GM15510 (cell line): ENCODE measurements around the gene PPP1R15B.

ENCODE experiments used
- POLR2A ChIP-seq: IDR thresholded peaks from 3 replicates; pipeline ENCODE4 v1.6.1; 2011; ENCODE audit warnings: borderline replicate concordance; ENCODE audit not compliant: insufficient read length; ENCODE audit errors: extremely low read depth

The PPP1R15B gene

DNA sequence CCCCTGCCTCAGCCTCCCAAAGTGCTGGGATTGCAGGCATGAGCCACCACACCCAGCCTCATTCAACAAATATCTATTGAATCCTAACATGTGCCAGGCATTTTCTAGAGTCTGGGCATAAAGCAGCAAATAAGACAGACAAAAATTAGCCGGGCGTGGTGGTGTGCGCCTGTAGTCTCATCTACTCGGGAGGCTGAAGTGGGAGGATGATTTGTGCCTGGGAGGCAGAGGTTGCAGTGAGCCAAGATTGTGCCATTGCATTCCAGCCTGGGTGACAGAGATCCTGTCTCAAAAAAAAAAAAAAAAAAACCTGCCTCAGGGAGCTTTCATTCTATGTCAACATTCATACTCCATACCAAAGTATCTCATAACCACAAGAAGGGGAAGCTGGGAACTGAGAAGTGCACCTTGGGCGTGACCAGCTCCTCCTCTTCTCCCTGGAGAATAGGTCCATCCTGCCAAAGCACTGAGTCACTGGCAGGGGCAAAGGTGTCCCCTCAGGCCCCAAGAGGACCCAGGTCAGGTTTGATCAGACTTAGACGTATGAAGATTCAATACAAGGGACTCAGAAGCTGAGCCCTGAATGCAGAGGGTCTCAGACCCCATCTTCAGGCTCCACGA, 36.8 kb upstream of the PPP1R15B start:
- TF ChIP-seq POLR2A = no peak

DNA sequence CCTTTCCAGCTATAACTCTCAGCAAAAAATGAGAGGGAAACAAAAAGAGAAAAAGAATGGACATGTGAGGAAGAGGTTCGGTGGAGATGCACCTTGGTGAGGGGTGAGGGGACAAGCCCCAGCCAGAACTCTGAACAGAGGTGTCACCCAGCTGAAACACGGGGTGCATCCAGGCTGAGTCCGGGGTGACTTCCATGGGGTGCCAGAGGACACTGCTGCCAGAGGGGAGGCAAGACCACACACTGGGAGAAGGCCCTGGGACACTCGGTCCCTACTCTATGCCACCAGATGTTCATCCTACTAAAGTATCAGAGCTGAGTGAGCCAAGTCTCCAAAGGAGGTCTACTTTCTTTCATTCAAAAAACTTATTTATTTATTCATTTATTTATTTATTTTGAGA, 36.1 kb upstream of the PPP1R15B start:
- TF ChIP-seq POLR2A = no peak

DNA sequence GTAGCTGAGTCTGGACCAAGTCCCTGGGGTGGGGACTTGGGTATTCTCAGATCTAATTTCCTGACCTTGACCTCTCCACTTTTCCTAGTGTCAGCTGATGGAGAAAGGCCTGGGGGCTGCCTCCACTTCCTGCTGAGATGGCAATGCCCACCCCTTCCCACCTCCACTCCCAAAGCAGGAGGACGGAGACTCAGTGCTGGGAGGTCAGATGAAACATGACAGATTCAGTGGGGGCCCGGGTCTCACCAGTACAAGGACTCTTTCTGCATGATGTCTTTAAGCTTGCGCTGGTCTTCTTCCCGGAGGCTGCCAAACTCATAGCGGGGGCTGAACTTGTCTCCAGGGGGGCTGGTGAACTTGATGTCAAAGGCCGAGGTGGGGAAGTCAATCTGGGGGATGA, 35.6 kb upstream of the PPP1R15B start:
- no peak for TF ChIP-seq POLR2A

DNA sequence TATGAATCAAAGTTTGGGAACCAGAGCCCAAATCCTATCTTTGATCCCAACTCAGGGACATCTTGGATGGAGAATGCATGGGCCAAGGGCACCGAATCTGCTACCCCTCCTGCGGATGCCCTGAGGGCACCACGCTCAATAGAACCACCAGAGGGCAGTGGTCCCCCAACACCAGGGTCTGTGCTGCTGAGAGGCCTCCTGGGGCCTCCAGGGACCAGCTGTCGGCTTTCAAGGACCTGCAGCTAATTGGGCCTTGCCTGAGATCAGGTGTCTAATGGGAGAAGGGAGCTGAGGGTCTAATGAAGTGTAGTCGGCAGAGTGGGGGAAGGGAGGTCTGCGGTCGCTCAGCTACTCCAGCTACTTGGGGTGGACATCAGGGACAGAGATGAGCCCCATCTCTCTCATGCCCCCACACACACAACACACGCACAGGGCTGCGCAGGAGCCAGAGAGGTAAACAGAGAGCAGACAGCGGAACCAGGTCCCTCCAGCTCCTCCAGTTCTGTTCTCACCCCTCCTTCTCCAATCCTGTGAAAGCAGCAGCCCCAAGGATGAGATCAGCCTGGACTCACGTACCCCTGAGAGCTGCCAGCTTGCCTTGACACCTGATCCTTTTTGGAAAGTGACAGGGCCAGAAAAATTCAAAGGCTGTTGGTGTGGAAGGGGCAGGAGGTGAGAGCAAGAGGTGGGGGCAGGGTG, 34.9 kb upstream of the PPP1R15B start:
- TF ChIP-seq POLR2A = no peak

DNA sequence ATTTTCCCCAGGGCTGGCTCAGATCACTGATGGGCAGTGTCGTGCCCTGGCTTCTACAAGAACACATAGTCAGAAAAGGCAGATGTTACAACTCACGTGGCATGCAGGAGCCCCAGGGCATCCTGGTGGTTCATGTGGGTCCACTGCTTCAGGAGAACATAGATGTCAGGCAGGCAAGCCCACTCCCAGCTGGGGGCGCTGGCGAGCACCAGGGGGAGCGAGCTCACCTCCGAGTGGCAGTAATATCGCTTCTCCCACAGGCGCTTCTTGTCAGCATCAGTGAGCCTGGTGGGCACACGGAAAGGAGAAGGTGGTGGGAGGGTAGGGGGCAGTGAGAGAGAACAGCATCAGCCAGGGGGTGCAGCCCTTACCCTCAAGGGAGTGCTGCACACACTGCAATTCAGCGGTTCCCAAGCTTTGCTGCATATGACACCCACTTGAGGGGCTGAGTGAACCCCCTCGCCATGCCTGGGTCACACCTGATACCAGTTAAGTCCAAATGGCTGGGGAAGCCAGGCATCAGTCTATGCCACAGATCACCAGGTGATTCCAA, 34.3 kb upstream of the PPP1R15B start:
- TF ChIP-seq POLR2A = no peak

DNA sequence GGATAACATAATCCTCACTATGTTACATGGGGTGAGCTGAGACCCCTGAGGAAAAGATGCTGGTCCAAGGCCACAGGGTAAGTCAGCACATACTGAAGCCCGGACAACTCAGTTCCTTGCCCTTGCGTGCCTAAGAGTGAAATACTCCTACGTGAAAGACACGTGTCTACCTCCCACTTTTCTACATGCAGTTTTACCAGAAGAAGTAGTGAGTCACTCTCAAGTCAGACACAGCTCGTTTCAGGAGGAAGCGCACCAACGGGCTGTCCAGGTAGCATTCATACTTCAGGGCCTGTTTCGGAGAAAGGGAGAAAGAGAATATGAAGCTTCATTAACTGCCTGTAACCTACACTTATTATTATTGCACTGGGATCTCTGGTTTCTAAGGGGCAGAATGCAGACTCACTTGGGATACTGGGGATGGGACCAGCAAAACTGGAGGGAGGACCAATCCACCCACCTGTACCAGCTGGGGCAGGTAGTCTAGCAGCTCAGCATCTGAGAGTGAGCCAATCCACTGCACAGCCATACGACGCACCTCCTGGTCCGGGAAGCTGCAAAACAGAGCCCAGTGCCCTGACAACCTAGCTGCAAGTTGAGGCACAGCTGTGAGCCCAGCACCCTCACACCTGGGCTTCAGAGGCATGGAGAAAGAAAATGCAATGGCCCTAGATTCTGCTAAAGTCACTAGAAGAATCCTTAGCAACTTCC, 32.4 kb upstream of the PPP1R15B start:
- TF ChIP-seq POLR2A = no peak

DNA sequence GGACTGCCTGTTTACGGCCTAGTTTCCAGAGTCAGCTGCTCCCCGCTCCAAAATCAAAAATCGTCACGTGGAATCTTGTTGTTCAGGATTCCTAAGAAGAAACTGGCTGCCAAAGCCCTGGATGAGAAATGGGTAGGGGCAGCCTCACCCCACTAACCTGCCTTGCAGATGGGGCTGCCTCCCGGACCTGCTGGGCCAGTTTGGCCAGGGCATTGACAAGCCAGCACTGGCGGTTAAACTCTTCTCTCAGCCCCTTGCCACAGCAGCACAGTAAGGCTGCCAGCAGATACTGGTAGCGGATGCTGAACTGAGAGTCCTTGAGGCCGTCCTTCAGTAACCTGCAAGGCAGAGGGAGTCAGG, 31.6 kb upstream of the PPP1R15B start:
- TF ChIP-seq POLR2A = no peak

DNA sequence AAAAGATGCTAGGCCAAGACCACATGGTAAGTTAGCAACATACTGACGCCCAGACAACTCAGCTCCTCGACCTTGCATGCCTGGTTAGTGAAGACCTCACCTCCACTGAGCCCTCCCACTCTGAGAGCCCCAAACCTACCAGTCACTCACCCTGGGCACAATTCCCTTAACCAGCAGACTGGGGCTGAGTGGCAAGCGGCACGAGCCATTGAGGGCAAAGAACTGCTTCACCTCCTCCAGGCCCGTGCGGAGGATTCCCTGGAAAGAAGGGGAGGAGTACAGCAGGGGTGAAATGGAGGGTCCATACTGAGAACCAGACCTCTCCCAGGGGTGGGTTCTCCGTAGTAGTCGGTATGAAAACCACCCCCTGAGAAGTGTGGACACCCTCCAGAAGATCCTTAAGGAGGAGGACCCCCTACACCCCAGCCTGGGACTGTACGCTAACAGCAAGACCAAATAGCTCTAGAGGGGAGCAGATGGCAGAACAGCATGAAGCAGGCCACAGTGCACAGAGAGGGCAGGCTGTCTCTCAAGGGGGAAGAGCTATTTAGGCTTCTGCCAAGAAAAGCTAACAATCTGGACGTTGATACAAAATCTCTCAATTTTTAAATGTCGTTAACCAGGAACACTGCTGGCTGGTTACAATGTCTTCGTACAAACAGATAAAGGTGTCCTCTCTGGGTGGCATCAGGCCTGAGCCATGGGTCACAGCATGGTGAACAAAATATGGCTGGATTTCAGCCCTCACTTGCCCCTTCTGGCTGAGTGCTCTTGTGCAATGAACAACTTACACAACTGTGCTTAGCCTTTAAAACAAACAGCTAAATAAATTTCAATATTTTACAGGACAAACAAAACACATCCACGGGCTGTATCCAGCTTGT, 31.0 kb upstream of the PPP1R15B start:
- TF ChIP-seq POLR2A = no peak

DNA sequence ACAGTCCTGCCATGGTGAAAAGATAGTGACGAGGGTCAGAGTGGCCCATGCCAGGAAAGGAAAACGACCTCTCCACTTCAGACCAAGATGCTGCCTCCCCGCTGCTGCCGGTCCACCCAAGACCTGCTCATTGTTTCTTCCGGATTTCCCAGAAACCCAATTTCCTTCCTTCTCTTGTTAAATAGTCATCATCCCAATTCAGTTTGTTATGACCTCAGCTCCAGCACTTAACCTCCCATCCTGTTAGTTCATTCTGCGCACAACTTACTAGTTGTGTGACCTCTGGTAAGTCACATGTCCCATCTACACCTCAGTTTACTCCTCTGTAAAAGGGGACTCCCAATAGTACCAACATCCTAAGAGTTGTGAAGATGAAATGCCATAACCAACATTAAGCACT, 29.9 kb upstream of the PPP1R15B start:
- TF ChIP-seq POLR2A = no peak

DNA sequence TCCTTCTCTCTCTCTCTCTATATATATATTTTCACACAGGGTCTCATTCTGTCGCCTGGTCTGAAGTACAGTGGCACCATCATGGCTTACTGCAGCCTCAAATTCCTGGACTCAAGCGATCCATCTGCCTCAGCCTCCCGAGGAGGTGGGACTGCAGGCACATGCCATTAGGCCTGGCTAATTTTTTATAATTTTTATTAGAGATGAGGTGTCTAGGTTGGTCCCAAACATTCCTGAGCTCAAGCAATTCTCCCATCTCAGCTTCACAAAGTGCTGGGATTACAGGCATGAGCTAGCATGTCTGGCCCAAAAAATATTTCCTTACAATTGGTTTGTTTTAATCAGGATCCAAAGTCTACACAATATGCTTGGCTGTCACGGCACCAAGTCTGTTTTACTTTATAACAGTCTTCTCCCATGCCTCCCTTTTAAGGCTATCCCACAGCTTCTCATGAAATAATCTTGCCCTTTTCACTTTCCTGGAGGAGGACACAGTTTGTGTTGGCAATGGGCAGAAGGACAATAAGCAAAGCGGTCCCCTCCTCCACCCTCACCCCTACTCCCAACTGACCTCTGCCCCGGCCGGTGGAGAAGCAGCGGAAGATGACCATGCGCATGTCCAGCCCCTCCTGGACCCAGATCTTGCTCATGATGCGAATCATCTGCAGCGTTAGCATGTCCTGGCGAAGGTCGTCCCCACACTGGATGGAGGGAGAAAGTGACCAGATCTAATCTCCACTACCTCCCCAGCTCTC, 28.2 kb upstream of the PPP1R15B start:
- TF ChIP-seq POLR2A = no peak

DNA sequence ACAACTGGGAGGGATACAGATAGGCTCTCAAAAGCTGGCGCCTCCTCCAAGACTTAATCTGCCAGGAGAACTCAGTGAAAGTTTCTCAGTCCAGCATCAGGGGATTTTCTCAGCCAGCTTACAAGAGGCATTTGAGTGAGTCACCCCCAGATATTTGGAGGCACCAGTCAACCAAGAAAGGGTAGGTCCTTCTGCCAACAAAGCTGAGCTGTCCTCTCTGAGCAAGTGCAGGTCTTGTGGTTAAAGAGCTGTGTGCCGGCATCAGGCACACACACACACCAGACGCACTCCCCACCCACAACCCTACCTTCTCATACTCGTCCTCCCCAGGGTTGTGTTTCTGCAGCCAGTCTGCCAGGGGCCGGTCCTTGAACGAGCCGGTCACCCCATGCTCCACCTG, 27.0 kb upstream of the PPP1R15B start:
- TF ChIP-seq POLR2A = no peak

DNA sequence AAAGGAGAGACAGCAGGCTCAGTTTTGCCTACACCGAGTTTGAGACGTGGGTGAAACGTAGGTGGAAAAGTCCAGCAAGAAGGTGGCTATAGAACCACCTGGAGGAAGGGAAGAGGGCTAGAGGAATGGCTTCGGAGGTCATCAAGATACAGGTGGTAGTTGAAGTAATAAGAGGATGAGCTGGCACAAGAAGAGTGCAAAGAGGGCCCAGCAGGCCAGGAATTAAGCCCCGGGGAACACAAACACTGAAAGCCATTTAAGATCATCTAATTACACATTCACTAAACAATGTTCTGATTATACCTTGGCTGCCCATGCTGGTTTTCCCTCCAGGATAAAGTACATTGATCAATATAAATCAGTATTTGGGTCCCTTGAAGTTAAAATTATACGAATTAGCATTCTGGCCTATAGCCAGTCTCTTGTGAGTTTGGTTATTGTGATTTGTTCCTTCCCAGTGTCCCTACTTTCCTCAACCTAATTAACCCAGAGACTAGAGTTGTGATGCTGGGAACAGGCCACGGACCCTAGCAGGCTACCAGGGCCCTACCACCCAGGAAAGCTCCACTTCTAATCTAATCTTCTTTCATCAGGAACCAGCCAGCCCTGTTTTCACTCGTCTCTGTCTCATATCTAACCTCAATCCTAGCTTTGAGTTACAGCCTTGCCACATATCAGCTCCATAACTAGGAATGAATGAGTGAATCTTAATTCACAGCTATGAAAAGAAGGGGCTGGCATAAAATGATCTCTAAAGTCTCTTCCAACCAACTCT, 26.4 kb upstream of the PPP1R15B start:
- TF ChIP-seq POLR2A = no peak

DNA sequence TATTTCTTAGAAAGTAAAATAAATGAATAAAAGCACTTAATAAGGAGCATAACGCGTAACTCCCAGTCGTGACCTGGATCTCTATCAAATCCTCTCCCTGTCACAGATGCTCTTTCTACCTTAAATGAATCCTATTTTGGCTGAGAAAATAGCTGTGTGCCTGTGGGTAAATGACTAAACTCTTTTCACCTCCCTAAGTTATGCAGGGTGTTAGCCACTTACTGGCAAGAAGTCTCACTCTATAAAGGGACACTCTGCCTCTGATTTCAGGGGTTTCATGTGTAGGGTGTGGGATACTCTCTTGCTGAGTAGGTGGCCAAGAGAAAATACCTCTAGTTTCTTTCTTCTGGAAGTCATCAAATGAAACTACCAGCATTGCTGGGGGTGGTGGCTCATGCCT, 24.3 kb upstream of the PPP1R15B start:
- no peak for TF ChIP-seq POLR2A

DNA sequence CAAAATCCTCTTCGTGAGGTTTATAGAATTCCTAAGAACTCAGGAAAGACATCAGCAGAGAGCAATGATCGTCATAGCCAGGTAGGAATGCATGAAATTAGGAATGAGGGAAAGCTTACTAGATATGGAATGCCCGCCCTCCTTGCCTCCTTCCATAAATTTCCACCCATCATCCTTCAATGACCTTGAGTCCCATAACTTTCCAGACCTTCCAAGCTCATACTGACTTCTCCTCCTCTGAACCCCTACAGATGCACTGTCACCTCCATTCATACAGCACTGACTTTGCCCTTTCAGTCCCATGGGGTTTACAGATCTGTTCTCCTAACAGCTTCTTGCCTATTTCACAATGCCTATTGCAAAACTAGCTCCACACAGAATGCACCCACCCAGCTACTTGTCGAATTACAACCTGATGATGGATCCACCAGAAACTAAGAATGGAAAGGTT, 23.8 kb upstream of the PPP1R15B start:
- TF ChIP-seq POLR2A = no peak

DNA sequence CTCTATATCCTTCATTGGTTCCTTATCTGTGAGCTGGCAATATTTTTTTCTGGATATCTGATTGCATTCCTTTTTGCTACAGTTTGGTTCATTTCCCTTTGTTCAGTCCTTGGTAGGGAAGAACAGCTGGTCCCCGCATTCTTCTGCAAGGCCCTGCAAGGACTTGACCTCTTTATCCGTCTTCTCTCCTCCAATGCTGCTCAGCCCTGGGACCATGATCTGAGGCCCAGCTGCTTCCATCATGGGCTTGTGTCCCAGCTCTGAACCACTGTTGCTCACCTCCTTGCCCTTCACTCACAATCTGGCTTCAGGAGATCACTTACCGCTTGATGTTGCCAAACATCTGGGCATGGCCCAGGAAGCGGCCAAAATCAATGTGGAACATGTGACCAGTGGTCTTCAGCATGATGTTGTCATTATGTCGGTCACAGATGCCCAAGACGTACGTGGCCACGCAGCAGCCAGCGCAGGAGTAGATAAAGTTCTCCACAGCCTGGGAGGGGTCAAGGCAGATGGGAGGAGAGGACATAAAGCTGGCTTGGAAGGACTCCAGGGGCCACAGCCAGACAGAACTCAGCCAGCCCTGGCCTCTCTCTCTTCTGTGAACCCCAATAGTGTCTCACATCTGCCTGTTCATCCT, 22.6 kb upstream of the PPP1R15B start:
- TF ChIP-seq POLR2A = no peak
